Hematopoietic multipotent progenitor cell treated with erythropoietin and hydrocortisone succinate and interleukin-3 and kit ligand, for 15 days (in vitro differentiated cells): Measurements from ENCODE around the gene UBE2B.
A peak's percentile ranks its signal among the peaks of the same experiment; 100 is the strongest.
"Not testable (repeated sequence)": the region's sequence is repeated elsewhere in the genome, so short reads cannot be mapped to it uniquely, and the experiment has no call there.

ENCODE experiments used
- DNase-seq: peaks from one replicate; pipeline ENCODE4 v3.0.0-alpha.2; 2015; ENCODE audit warnings: low spot score

The UBE2B gene

GRCh38 chr5:134370871-134371833 is at the start of gene UBE2B:
Gene UBE2B, plus strand, starts transcription at chr5:134371569. Its CDS starts 27 bp downstream, at chr5:134371596.
- DNase-seq, result peak; percentile 100

- DNase-seq, result no peak
These were observed 44.0 kb upstream of the UBE2B start for GRCh38 chr5:134327327-134327726.

- DNase-seq, result no peak
These were observed 42.8 kb upstream of the UBE2B start for GRCh38 chr5:134328619-134329018.

- not testable (repeated sequence) for DNase-seq
These were observed 34.5 kb upstream of the UBE2B start for GRCh38 chr5:134336833-134337232.

- not testable (repeated sequence) for DNase-seq
These were observed 27.9 kb upstream of the UBE2B start for GRCh38 chr5:134343500-134343899.

GRCh38 chr5:134345476-134345875 is 25.9 kb upstream of the UBE2B start:
- not testable (repeated sequence) for DNase-seq

GRCh38 chr5:134345996-134346395 is 25.4 kb upstream of the UBE2B start:
- no peak for DNase-seq

- no peak for DNase-seq
These were observed 21.9 kb upstream of the UBE2B start for GRCh38 chr5:134349463-134349862.

- no peak for DNase-seq
These were observed 15.7 kb upstream of the UBE2B start for GRCh38 chr5:134355681-134356080.

- no peak for DNase-seq
These were observed 5.8 kb upstream of the UBE2B start for GRCh38 chr5:134365604-134366003.

GRCh38 chr5:134370311-134370870 is 978 bp upstream of the UBE2B start:
- DNase-seq, result no peak

- DNase-seq, result peak; percentile 61
These were observed 518 bp downstream of the UBE2B start for GRCh38 chr5:134371834-134372340.

- DNase-seq, result not testable (repeated sequence)
These were observed 2.3 kb downstream of the UBE2B start for GRCh38 chr5:134373633-134374032.

- no peak for DNase-seq
These were observed 2.9 kb downstream of the UBE2B start for GRCh38 chr5:134374232-134374631.

GRCh38 chr5:134380346-134380745 is 9.0 kb downstream of the UBE2B start:
- DNase-seq, result no peak

- not testable (repeated sequence) for DNase-seq
These were observed 10.8 kb downstream of the UBE2B start for GRCh38 chr5:134382204-134382603.

- no peak for DNase-seq
These were observed 12.8 kb downstream of the UBE2B start for GRCh38 chr5:134383980-134384697.

GRCh38 chr5:134387443-134387842 is 16.1 kb downstream of the UBE2B start:
- no peak for DNase-seq

GRCh38 chr5:134392301-134392700 is 20.9 kb downstream of the UBE2B start:
- no peak for DNase-seq

GRCh38 chr5:134394932-134395331 is 23.6 kb downstream of the UBE2B start:
- no peak for DNase-seq

- DNase-seq, result no peak
These were observed 24.9 kb downstream of the UBE2B start for GRCh38 chr5:134396274-134396673.

GRCh38 chr5:134397196-134397595 is 25.8 kb downstream of the UBE2B start:
- no peak for DNase-seq
